GM19025 (cell line): ENCODE results near the gene PSMD3.

ENCODE experiments used
- ATAC-seq: cut with Tn5 transposase; IDR thresholded peaks from one replicate; pipeline ENCODE4 v1.9.1; 2021; ENCODE audit warnings: mild to moderate bottlenecking, low read depth, moderate library complexity; ENCODE audit not compliant: unreplicated experiment

The PSMD3 gene

GRCh38 chr17:40038882-40039513 lies 58.4 kb downstream of the PSMD3 start:
- ATAC-seq = no peak

DNA sequence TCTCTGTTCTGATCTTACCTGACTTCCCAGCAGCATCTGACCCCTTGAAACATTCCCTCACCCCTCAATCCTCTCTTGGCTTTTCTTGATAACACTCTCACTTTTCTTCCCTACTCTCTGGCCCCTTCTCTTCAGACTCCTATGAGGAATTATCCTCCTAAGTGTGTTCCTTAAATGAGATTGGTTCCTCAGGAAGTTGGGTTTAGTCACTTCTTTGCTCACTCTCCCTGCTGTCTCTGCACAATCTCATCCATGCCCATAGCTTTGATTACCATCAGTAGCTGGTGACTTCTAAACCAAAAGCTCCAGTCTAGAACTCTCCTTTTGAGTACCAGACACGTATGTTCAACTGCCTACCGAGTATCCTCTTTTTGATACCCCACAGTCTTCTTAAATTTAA lies 60.6 kb downstream of the PSMD3 start:
- no peak for ATAC-seq
